Hepatocyte (in vitro differentiated cells): ENCODE results near the gene DCXR. TPM values are rescaled to one million over a fixed set of nuclear protein-coding genes. Genes with fewer than 3 reads are reported as not detected.

Source experiments
- DNase-seq: peaks from one replicate; pipeline ENCODE4 v3.0.0-alpha.2; 2016; ENCODE audit warnings: low spot score
- H2AFZ ChIP-seq: fragments of 200-600 bp; sonication (generic); 2 replicates; pipeline ENCODE4 v1.6.0; 2016; ENCODE audit warnings: antibody characterized with exemption, mild to moderate bottlenecking
- H3K27ac ChIP-seq: fragments of 200-600 bp; sonication (generic); 2 replicates; pipeline ENCODE4 v1.5.1; 2016; ENCODE audit warnings: mild to moderate bottlenecking
- H3K27me3 ChIP-seq: fragments of 200-600 bp; sonication (generic); 2 replicates; pipeline ENCODE4 v1.6.1; 2016
- H3K36me3 ChIP-seq: fragments of 200-600 bp; sonication (generic); replicated peaks from 2 replicates; pipeline ENCODE4 v1.5.1; 2016; ENCODE audit warnings: low read depth; ENCODE audit not compliant: insufficient read depth
- H3K4me1 ChIP-seq: fragments of 200-600 bp; sonication (generic); 2 replicates; pipeline ENCODE4 v1.5.1; 2016; ENCODE audit warnings: mild to moderate bottlenecking, moderate library complexity; ENCODE audit not compliant: insufficient read depth
- H3K4me2 ChIP-seq: fragments of 200-600 bp; sonication (generic); 2 replicates; pipeline ENCODE4 v1.6.0; 2016
- H3K4me3 ChIP-seq: fragments of 200-600 bp; sonication (generic); 2 replicates; pipeline ENCODE4 v1.5.1; 2016; ENCODE audit warnings: mild to moderate bottlenecking
- H3K79me2 ChIP-seq: fragments of 200-600 bp; sonication (generic); 2 replicates; pipeline ENCODE4 v1.6.0; 2017; ENCODE audit warnings: mild to moderate bottlenecking
- H3K9me2 ChIP-seq: fragments of 200-600 bp; sonication (generic); replicated peaks from 2 replicates; pipeline ENCODE4 v1.6.0; 2017; ENCODE audit warnings: mild to moderate bottlenecking; ENCODE audit not compliant: insufficient read depth
- H3K9me3 ChIP-seq: fragments of 200-600 bp; sonication (generic); 2 replicates; pipeline ENCODE4 v1.5.1; 2016; ENCODE audit warnings: low read depth, mild to moderate bottlenecking
- H4K20me1 ChIP-seq: fragments of 200-600 bp; sonication (generic); 2 replicates; pipeline ENCODE4 v1.6.0; 2016; ENCODE audit warnings: mild to moderate bottlenecking; ENCODE audit not compliant: insufficient read depth, poor library complexity, severe bottlenecking
- CTCF ChIP-seq: fragments of 200-600 bp; sonication (generic); IDR thresholded peaks from 2 replicates; pipeline ENCODE4 v1.5.1; 2016; ENCODE audit warnings: antibody characterized with exemption, mild to moderate bottlenecking; ENCODE audit not compliant: poor library complexity
- EZH2 ChIP-seq: fragments of 200-600 bp; sonication (generic); IDR thresholded peaks from 2 replicates; pipeline ENCODE4 v1.6.1; 2016; ENCODE audit warnings: antibody characterized with exemption, mild to moderate bottlenecking, borderline replicate concordance
- EZH2phosphoT487 ChIP-seq: fragments of 200-600 bp; sonication (generic); IDR thresholded peaks from one replicate; pipeline ENCODE4 v1.6.1; 2018; ENCODE audit warnings: antibody characterized with exemption, mild to moderate bottlenecking, low read depth, moderate library complexity; ENCODE audit not compliant: unreplicated experiment, severe bottlenecking
- WGBS: methylation state at CpG from one replicate; pipeline ENCODE4 v1.1.6; 2016; ENCODE audit warnings: low lambda C conversion rate; ENCODE audit errors: missing lambda C conversion rate; 5-methylcytosine and 5-hydroxymethylcytosine counted together
- polyA plus RNA-seq: library from polyadenylated mRNA; unstranded; fragments of >200 nt; fragmentation: Nextera tagmentation; extraction: Ambion mirVana; gene quantifications from 2 replicates; pipeline ENCODE4 v1.2.1, GENCODE V29; 2016
- total RNA-seq: library from RNA; depleted of rRNA; stranded (reverse); fragments of >200 nt; gene quantifications from 2 replicates; pipeline ENCODE4 v1.2.3, GENCODE V29; 2014

DCXR gene
- total and polyA plus RNA-seq, 2 experiments from 2014 or later, result 118 to 207 TPM

- Histone ChIP-seq H3K4me2 (no peak overlapping the region), H3K9me2 (no peaks in the 10 kb centered on the region), H2AFZ (no peak overlapping the region), H3K4me1 (peaks cover 16% of the 10 kb centered on the region), H3K27ac (no peak overlapping the region), H3K36me3 (no peaks in the 10 kb centered on the region), H3K4me3 (no peak overlapping the region), H3K27me3 (no peaks in the 10 kb centered on the region), H4K20me1 (no peaks in the 10 kb centered on the region), H3K79me2 (peaks cover 11% of the 10 kb centered on the region), H3K9me3 (no peaks in the 10 kb centered on the region)
- TF ChIP-seq CTCF, result no peak
- no peak for TF ChIP-seq EZH2phosphoT487
- TF ChIP-seq EZH2, result no peak
- DNase-seq, result no peak
- 94% methylated on average over 31 of the region's 33 CpGs for WGBS
These were observed 18.4 kb downstream of the DCXR start for GRCh38 chr17:82018989-82019689.

- no peaks in the 10 kb centered on the region for H4K20me1 ChIP-seq
- no peak overlapping the region for H3K4me3 ChIP-seq
- 85% methylated on average over 19 of the region's 19 CpGs for WGBS
- no peak overlapping the region for H2AFZ ChIP-seq
- H3K27me3 ChIP-seq, result no peaks in the 10 kb centered on the region
- no peak for DNase-seq
- H3K79me2 ChIP-seq, result peaks cover 11% of the 10 kb centered on the region
- H3K36me3 ChIP-seq, result no peaks in the 10 kb centered on the region
- no peak overlapping the region for H3K27ac ChIP-seq
- no peaks in the 10 kb centered on the region for H3K9me2 ChIP-seq
- no peak overlapping the region for H3K4me2 ChIP-seq
- no peaks in the 10 kb centered on the region for H3K9me3 ChIP-seq
- H3K4me1 ChIP-seq, result peaks cover 9% of the 10 kb centered on the region
- TF ChIP-seq EZH2phosphoT487, result no peak
- TF ChIP-seq CTCF, result no peak
These were observed 19.1 kb downstream of the DCXR start for GRCh38 chr17:82018152-82018988.

- TF ChIP-seq CTCF (no peak), EZH2phosphoT487 (no peak), EZH2 (no peak)
- DNase-seq, result no peak
- WGBS, result 89% methylated on average over 12 of the region's 13 CpGs
These were observed 19.8 kb downstream of the DCXR start for GRCh38 chr17:82017612-82018151.

More at GRCh38 chr17:82017612-82018151, 19.8 kb downstream of the DCXR start:
- H3K4me2 ChIP-seq, result no peak overlapping the region
- peaks cover 14% of the 10 kb centered on the region for H3K4me1 ChIP-seq
- H3K27me3 ChIP-seq, result no peaks in the 10 kb centered on the region
- H3K27ac ChIP-seq, result no peak overlapping the region
- H3K9me3 ChIP-seq, result no peaks in the 10 kb centered on the region
- no peaks in the 10 kb centered on the region for H3K9me2 ChIP-seq
- no peaks in the 10 kb centered on the region for H4K20me1 ChIP-seq
- peaks cover 11% of the 10 kb centered on the region for H3K79me2 ChIP-seq
- H3K36me3 ChIP-seq, result no peaks in the 10 kb centered on the region
- H3K4me3 ChIP-seq, result no peak overlapping the region
- no peak overlapping the region for H2AFZ ChIP-seq
